ENCODE data around the gene PTP4A2. TPM values are rescaled to one million over a fixed set of nuclear protein-coding genes. Genes with fewer than 3 reads are reported as not detected.

Gene PTP4A2
- total RNA-seq, 1 donor from 2014 or later, result 204 TPM

GRCh38 chr1:31906557-31906956 is 31.6 kb downstream of the PTP4A2 start:
- H3K27ac Mint-ChIP-seq (ENCODE audit: unreplicated experiment), result no peak overlapping the region
- no peak for DNase-seq (ENCODE audit: low spot score)
- H3K4me3 Mint-ChIP-seq (ENCODE audit: unreplicated experiment), result no peak overlapping the region
- peaks cover 5% of the 10 kb centered on the region for H3K9me3 Mint-ChIP-seq (ENCODE audit: low read depth)
- no peaks in the 10 kb centered on the region for H3K27me3 Mint-ChIP-seq (ENCODE audit: low read depth)
- TF ChIP-seq CTCF (IDR thresholded peaks at IDR 0.05), result no peak
- peaks cover 41% of the 10 kb centered on the region for H3K36me3 Mint-ChIP-seq (ENCODE audit: low read depth)
- peaks cover 14% of the 10 kb centered on the region for H3K4me1 Mint-ChIP-seq (ENCODE audit: low read depth)

GRCh38 chr1:31905681-31906080 is 32.5 kb downstream of the PTP4A2 start:
- Mint-ChIP-seq H3K9me3 (ENCODE audit: low read depth) (peaks cover 5% of the 10 kb centered on the region), H3K4me1 (ENCODE audit: low read depth) (peaks cover 11% of the 10 kb centered on the region), H3K36me3 (ENCODE audit: low read depth) (peaks cover 38% of the 10 kb centered on the region), H3K4me3 (ENCODE audit: unreplicated experiment) (no peak overlapping the region), H3K27me3 (ENCODE audit: low read depth) (no peaks in the 10 kb centered on the region), H3K27ac (ENCODE audit: unreplicated experiment) (no peak overlapping the region)
- TF ChIP-seq CTCF (IDR thresholded peaks at IDR 0.05), result no peak
- DNase-seq (ENCODE audit: low spot score), result no peak

GRCh38 chr1:31905093-31905509 is 33.1 kb downstream of the PTP4A2 start:
- no peak for TF ChIP-seq CTCF (IDR thresholded peaks at IDR 0.05)
- H3K27ac Mint-ChIP-seq (ENCODE audit: unreplicated experiment), result no peak overlapping the region
- H3K4me3 Mint-ChIP-seq (ENCODE audit: unreplicated experiment), result no peak overlapping the region
- H3K4me1 Mint-ChIP-seq (ENCODE audit: low read depth), result peaks cover 11% of the 10 kb centered on the region
- peaks cover 38% of the 10 kb centered on the region for H3K36me3 Mint-ChIP-seq (ENCODE audit: low read depth)
- no peak for DNase-seq (ENCODE audit: low spot score)
- H3K9me3 Mint-ChIP-seq (ENCODE audit: low read depth), result peaks cover 5% of the 10 kb centered on the region
- H3K27me3 Mint-ChIP-seq (ENCODE audit: low read depth), result no peaks in the 10 kb centered on the region

GRCh38 chr1:31904339-31905092 is 33.7 kb downstream of the PTP4A2 start:
- no peak overlapping the region for H3K4me3 Mint-ChIP-seq (ENCODE audit: unreplicated experiment)
- H3K9me3 Mint-ChIP-seq (ENCODE audit: low read depth), result peaks cover 5% of the 10 kb centered on the region
- no peak overlapping the region for H3K27ac Mint-ChIP-seq (ENCODE audit: unreplicated experiment)
- peaks cover 11% of the 10 kb centered on the region for H3K4me1 Mint-ChIP-seq (ENCODE audit: low read depth)
- no peak for DNase-seq (ENCODE audit: low spot score)
- TF ChIP-seq CTCF (IDR thresholded peaks at IDR 0.05), result no peak
- H3K36me3 Mint-ChIP-seq (ENCODE audit: low read depth), result peaks cover 36% of the 10 kb centered on the region
- no peaks in the 10 kb centered on the region for H3K27me3 Mint-ChIP-seq (ENCODE audit: low read depth)

GRCh38 chr1:31902510-31902860 is 35.7 kb downstream of the PTP4A2 start:
- H3K4me3 Mint-ChIP-seq (ENCODE audit: unreplicated experiment), result no peak overlapping the region
- no peak for DNase-seq (ENCODE audit: low spot score)
- peaks cover 9% of the 10 kb centered on the region for H3K4me1 Mint-ChIP-seq (ENCODE audit: low read depth)
- H3K27me3 Mint-ChIP-seq (ENCODE audit: low read depth), result no peaks in the 10 kb centered on the region
- TF ChIP-seq CTCF (IDR thresholded peaks at IDR 0.05), result no peak
- H3K27ac Mint-ChIP-seq (ENCODE audit: unreplicated experiment), result no peak overlapping the region
- H3K9me3 Mint-ChIP-seq (ENCODE audit: low read depth), result peaks cover 5% of the 10 kb centered on the region
- H3K36me3 Mint-ChIP-seq (ENCODE audit: low read depth), result peaks cover 26% of the 10 kb centered on the region
